A673 (cell line): Measurements from ENCODE around the gene TCL1B. TPM values are rescaled to one million over a fixed set of nuclear protein-coding genes. Genes with fewer than 3 reads are reported as not detected.
"Not testable (repeated sequence)": the region's sequence is repeated elsewhere in the genome, so short reads cannot be mapped to it uniquely, and the experiment has no call there.

Experiments used
- BruUV-seq: library from RNA; stranded (reverse); fragments of 400-500 nt; replicated peaks from 2 replicates; lab custom pipeline; 2021; lab: Mats Ljungman, UMichigan
- CTCF ChIA-PET: fragments of 300-600 bp; sonication (Branson Sonifier 250); formaldehyde crosslinking; loops from one replicate; lab custom pipeline; 2022; ENCODE audit warnings: antibody characterized with exemption; lab: Charles Lee
- POLR2A ChIA-PET: fragments of 300-600 bp; sonication (Branson Sonifier 250); formaldehyde crosslinking; loops from one replicate; lab custom pipeline; 2022; ENCODE audit warnings: antibody characterized with exemption; ENCODE audit not compliant: low non-redundant PET; lab: Charles Lee
- DNase-seq: peaks from one replicate; pipeline ENCODE4 v3.0.0-alpha.2; 2015; ENCODE audit warnings: low spot score
- H3K27ac ChIP-seq: fragments of 200-600 bp; sonication (generic); 2 replicates; pipeline ENCODE4 v1.5.1; 2016; ENCODE audit warnings: mixed run types, low read depth, mild to moderate bottlenecking, mixed read lengths, antibody characterized with exemption, low read length; ENCODE audit not compliant: poor library complexity, severe bottlenecking
- H3K27me3 ChIP-seq: fragments of 200-600 bp; sonication (generic); replicated peaks from 2 replicates; pipeline ENCODE4 v1.6.1; 2017; ENCODE audit warnings: mixed run types, low read depth, mild to moderate bottlenecking, mixed read lengths, antibody characterized with exemption, low read length; ENCODE audit not compliant: insufficient read depth, poor library complexity
- H3K36me3 ChIP-seq: fragments of 200-600 bp; sonication (generic); 2 replicates; pipeline ENCODE4 v1.6.1; 2016; ENCODE audit warnings: mixed run types, mild to moderate bottlenecking, mixed read lengths, antibody characterized with exemption, low read length; ENCODE audit not compliant: insufficient read depth, poor library complexity, severe bottlenecking
- H3K4me1 ChIP-seq: fragments of 200-600 bp; sonication (generic); 2 replicates; pipeline ENCODE4 v1.6.1; 2017; ENCODE audit warnings: mixed run types, mild to moderate bottlenecking, mixed read lengths, antibody characterized with exemption, low read length; ENCODE audit not compliant: insufficient read depth, poor library complexity, severe bottlenecking
- H3K4me3 ChIP-seq: fragments of 200-600 bp; sonication (generic); 2 replicates; pipeline ENCODE4 v1.5.1; 2016; ENCODE audit warnings: low read depth, mixed run types, mild to moderate bottlenecking, mixed read lengths, low read length; ENCODE audit not compliant: poor library complexity, severe bottlenecking
- H3K9me3 ChIP-seq: fragments of 200-600 bp; sonication (generic); 2 replicates; pipeline ENCODE4 v1.6.1; 2016; ENCODE audit warnings: mixed run types, low read depth, mild to moderate bottlenecking, mixed read lengths, antibody characterized with exemption, low read length; ENCODE audit not compliant: poor library complexity, severe bottlenecking
- CTCF ChIP-seq: fragments of 300-800, 200-600 bp; sonication (generic); conservative IDR thresholded peaks from 2 replicates; pipeline ENCODE4 v1.5.1; 2017; ENCODE audit warnings: low read depth, mild to moderate bottlenecking, antibody characterized with exemption, low read length, moderate library complexity, mixed read lengths
- EZH2 ChIP-seq: fragments of 200-600 bp; sonication (generic); IDR thresholded peaks from 2 replicates; pipeline ENCODE4 v1.6.1; 2017; ENCODE audit warnings: borderline replicate concordance, low read depth, mild to moderate bottlenecking, mixed read lengths, antibody characterized with exemption, low read length; ENCODE audit not compliant: poor library complexity, severe bottlenecking
- intact Hi-C: fragments of 100-400 bp; cut with micrococcal nuclease; formaldehyde crosslinking; loops from one replicate; pipeline ENCODE4 v1.10.0; 2022; ENCODE audit not compliant: unreplicated experiment
- total RNA-seq: library from RNA; stranded (reverse); gene quantifications from 2 replicates; pipeline ENCODE4 v1.2.3, GENCODE V29; 2021

Gene TCL1B
- total RNA-seq, 1 experiment from 2014 or later: 1.1 TPM

- intact Hi-C loops: no loop called here
- no peaks in the 10 kb centered on the region for H3K27me3 ChIP-seq
- POLR2A ChIA-PET: no interaction called here
- CTCF ChIA-PET: no interaction called here
- TF ChIP-seq CTCF (no peak), EZH2 (no peak)
- no peak for DNase-seq
- H3K4me3 ChIP-seq: no peak overlapping the region
- no peak overlapping the region for H3K27ac ChIP-seq
- BruUV-seq: no TSS peak
- H3K9me3 ChIP-seq: no peaks in the 10 kb centered on the region
- H3K36me3 ChIP-seq: no peaks in the 10 kb centered on the region
- H3K4me1 ChIP-seq: no peaks in the 10 kb centered on the region
Measured at GRCh38 chr14:95725685-95726336, 39.6 kb downstream of the TCL1B start.

- no TSS peak for BruUV-seq
- H3K36me3 ChIP-seq: no peaks in the 10 kb centered on the region
- ChIA-PET POLR2A (no interaction called here), CTCF (no interaction called here)
- H3K9me3 ChIP-seq: no peaks in the 10 kb centered on the region
- DNase-seq: no peak
- TF ChIP-seq CTCF (no peak), EZH2 (no peak)
- no peaks in the 10 kb centered on the region for H3K27me3 ChIP-seq
- H3K4me1 ChIP-seq: no peaks in the 10 kb centered on the region
- no peak overlapping the region for H3K4me3 ChIP-seq
- no peak overlapping the region for H3K27ac ChIP-seq
- intact Hi-C loops: no loop called here
Measured at GRCh38 chr14:95727056-95727700, 41.0 kb downstream of the TCL1B start.

- DNase-seq, H3K27me3 ChIP-seq, intact Hi-C loops, H3K4me3 ChIP-seq, H3K36me3 ChIP-seq, H3K27ac ChIP-seq, H3K9me3 ChIP-seq, POLR2A ChIA-PET, BruUV-seq, CTCF ChIA-PET, H3K4me1 ChIP-seq: not testable (repeated sequence)
Measured at GRCh38 chr14:95729402-95730028, 43.3 kb downstream of the TCL1B start.

- Histone ChIP-seq H3K27ac (no peak overlapping the region), H3K4me3 (no peak overlapping the region), H3K4me1 (no peaks in the 10 kb centered on the region), H3K9me3 (no peaks in the 10 kb centered on the region), H3K36me3 (no peaks in the 10 kb centered on the region), H3K27me3 (no peaks in the 10 kb centered on the region)
- no peak for DNase-seq
- ChIA-PET CTCF (no interaction called here), POLR2A (no interaction called here)
- TF ChIP-seq CTCF (no peak), EZH2 (no peak)
- intact Hi-C loops: no loop called here
- no TSS peak for BruUV-seq
Measured at GRCh38 chr14:95730126-95730525, 43.9 kb downstream of the TCL1B start.
